Measurements from ENCODE around the gene CYP1B1.

DNA sequence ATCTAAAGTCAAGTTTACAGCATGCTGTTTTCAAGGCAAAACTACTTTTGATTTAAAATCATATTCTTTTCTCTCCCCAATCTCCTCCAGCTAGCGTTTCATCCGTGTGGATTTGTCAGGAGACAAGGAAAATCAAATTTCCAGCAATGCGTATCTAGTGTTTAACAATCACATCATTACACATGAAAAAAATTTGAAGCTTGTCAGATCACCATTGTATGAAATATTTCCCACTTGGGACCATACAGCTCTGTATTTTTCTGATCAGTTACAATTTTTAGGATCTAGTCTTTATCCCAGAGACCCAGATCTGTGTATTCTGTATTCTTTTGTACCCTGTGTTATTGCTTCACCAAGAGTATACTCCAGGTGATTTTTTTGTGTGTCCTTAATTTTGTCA is 28.6 kb upstream of the CYP1B1 start:
- TF ChIP-seq, protein P1, sequence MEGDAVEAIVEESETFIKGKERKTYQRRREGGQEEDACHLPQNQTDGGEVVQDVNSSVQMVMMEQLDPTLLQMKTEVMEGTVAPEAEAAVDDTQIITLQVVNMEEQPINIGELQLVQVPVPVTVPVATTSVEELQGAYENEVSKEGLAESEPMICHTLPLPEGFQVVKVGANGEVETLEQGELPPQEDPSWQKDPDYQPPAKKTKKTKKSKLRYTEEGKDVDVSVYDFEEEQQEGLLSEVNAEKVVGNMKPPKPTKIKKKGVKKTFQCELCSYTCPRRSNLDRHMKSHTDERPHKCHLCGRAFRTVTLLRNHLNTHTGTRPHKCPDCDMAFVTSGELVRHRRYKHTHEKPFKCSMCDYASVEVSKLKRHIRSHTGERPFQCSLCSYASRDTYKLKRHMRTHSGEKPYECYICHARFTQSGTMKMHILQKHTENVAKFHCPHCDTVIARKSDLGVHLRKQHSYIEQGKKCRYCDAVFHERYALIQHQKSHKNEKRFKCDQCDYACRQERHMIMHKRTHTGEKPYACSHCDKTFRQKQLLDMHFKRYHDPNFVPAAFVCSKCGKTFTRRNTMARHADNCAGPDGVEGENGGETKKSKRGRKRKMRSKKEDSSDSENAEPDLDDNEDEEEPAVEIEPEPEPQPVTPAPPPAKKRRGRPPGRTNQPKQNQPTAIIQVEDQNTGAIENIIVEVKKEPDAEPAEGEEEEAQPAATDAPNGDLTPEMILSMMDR (optimal IDR thresholded peaks at IDR 0.05 in 1 of 3, IDR thresholded peaks at IDR 0.05 in 1 of 3, conservative IDR thresholded peaks at IDR 0.05 in 1 of 3; ENCODE audit: extremely low read depth in 1 of 3, insufficient read depth in 2 of 3, low read length in 3 of 3) = no peak
- no peak for TF ChIP-seq EZH2 (IDR thresholded peaks at IDR 0.05; ENCODE audit: low read length)
